ENCODE measurements around the gene RPS21.

DNA sequence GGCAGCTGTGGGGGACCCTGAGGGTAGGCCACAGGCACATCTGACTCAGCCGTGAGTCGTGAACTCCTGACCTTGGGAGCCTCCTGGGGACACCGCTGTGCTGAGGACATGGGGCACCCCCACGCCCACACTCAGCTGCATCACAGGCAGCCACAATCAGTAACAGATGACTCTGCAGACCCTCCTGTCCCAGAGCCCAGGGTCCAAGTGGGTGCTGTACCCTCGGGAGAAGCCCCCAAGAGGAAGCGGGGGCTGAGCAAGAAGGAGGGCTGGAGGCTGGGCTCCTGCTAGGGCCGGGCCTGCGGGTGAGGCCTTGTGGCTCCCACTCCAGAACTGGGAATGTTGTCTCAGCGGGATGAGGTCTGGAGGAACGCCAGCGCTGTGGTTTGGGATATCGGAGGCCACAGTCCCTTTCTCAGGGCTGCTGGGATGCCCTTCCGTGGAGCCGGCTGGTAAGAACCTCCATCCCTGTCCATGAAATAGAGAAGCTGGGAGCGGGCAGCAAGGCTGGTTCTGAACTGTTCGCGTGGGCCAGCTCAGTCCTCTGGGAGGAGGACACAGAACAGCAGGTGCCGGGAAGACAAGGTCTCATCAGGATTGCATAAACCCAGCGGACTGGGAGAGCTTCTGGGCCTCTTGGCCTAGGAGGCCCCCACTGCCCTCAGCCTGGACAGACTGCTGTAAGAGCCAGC is 16.6 kb upstream of the RPS21 start:
- TF ChIP-seq, protein P1, sequence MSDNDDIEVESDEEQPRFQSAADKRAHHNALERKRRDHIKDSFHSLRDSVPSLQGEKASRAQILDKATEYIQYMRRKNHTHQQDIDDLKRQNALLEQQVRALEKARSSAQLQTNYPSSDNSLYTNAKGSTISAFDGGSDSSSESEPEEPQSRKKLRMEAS (IDR thresholded peaks at IDR 0.05) = no peak
- TF ChIP-seq, protein P2, sequence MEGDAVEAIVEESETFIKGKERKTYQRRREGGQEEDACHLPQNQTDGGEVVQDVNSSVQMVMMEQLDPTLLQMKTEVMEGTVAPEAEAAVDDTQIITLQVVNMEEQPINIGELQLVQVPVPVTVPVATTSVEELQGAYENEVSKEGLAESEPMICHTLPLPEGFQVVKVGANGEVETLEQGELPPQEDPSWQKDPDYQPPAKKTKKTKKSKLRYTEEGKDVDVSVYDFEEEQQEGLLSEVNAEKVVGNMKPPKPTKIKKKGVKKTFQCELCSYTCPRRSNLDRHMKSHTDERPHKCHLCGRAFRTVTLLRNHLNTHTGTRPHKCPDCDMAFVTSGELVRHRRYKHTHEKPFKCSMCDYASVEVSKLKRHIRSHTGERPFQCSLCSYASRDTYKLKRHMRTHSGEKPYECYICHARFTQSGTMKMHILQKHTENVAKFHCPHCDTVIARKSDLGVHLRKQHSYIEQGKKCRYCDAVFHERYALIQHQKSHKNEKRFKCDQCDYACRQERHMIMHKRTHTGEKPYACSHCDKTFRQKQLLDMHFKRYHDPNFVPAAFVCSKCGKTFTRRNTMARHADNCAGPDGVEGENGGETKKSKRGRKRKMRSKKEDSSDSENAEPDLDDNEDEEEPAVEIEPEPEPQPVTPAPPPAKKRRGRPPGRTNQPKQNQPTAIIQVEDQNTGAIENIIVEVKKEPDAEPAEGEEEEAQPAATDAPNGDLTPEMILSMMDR (IDR thresholded peaks at IDR 0.05; ENCODE audit: low read depth, low read length, missing input control) = no peak
- TF ChIP-seq HNF4G (IDR thresholded peaks at IDR 0.05) = no peak
- no peak for TF ChIP-seq TAF1 (conservative IDR thresholded peaks at IDR 0.05)
- TF ChIP-seq JUND (IDR thresholded peaks at IDR 0.05) = no peak
- no peak for TF ChIP-seq GABPA (IDR thresholded peaks at IDR 0.05 in 1 of 2, conservative IDR thresholded peaks at IDR 0.05 in 1 of 2)
- TF ChIP-seq RXRA (IDR thresholded peaks at IDR 0.05) = no peak
- no peak for TF ChIP-seq SP1 (IDR thresholded peaks at IDR 0.05)
- TF ChIP-seq HNF4A (conservative IDR thresholded peaks at IDR 0.05) = no peak
- TF ChIP-seq FOXA1 (IDR thresholded peaks at IDR 0.05) = no peak
- TF ChIP-seq, protein P3, sequence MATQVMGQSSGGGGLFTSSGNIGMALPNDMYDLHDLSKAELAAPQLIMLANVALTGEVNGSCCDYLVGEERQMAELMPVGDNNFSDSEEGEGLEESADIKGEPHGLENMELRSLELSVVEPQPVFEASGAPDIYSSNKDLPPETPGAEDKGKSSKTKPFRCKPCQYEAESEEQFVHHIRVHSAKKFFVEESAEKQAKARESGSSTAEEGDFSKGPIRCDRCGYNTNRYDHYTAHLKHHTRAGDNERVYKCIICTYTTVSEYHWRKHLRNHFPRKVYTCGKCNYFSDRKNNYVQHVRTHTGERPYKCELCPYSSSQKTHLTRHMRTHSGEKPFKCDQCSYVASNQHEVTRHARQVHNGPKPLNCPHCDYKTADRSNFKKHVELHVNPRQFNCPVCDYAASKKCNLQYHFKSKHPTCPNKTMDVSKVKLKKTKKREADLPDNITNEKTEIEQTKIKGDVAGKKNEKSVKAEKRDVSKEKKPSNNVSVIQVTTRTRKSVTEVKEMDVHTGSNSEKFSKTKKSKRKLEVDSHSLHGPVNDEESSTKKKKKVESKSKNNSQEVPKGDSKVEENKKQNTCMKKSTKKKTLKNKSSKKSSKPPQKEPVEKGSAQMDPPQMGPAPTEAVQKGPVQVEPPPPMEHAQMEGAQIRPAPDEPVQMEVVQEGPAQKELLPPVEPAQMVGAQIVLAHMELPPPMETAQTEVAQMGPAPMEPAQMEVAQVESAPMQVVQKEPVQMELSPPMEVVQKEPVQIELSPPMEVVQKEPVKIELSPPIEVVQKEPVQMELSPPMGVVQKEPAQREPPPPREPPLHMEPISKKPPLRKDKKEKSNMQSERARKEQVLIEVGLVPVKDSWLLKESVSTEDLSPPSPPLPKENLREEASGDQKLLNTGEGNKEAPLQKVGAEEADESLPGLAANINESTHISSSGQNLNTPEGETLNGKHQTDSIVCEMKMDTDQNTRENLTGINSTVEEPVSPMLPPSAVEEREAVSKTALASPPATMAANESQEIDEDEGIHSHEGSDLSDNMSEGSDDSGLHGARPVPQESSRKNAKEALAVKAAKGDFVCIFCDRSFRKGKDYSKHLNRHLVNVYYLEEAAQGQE (IDR thresholded peaks at IDR 0.05) = no peak

All from liver (tissue), 3 donors.